ENCODE data around the gene FANCC.

The FANCC gene

GRCh38 chr9:95218773-95219172 lies 98.7 kb downstream of the FANCC start:
- no peak overlapping the region for H3K4me3 ChIP-seq (ENCODE audit: low read length)
- TF ChIP-seq, protein P1, sequence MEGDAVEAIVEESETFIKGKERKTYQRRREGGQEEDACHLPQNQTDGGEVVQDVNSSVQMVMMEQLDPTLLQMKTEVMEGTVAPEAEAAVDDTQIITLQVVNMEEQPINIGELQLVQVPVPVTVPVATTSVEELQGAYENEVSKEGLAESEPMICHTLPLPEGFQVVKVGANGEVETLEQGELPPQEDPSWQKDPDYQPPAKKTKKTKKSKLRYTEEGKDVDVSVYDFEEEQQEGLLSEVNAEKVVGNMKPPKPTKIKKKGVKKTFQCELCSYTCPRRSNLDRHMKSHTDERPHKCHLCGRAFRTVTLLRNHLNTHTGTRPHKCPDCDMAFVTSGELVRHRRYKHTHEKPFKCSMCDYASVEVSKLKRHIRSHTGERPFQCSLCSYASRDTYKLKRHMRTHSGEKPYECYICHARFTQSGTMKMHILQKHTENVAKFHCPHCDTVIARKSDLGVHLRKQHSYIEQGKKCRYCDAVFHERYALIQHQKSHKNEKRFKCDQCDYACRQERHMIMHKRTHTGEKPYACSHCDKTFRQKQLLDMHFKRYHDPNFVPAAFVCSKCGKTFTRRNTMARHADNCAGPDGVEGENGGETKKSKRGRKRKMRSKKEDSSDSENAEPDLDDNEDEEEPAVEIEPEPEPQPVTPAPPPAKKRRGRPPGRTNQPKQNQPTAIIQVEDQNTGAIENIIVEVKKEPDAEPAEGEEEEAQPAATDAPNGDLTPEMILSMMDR (conservative IDR thresholded peaks at IDR 0.05; ENCODE audit: low read length) = no peak
- DNase-seq (ENCODE audit: low read depth) = no peak

GRCh38 chr9:95217936-95218335 lies 99.6 kb downstream of the FANCC start:
- DNase-seq (ENCODE audit: low read depth) = no peak
- H3K4me3 ChIP-seq (ENCODE audit: low read length) = no peak overlapping the region
- TF ChIP-seq, protein P1 (conservative IDR thresholded peaks at IDR 0.05; ENCODE audit: low read length) = no peak

DNA sequence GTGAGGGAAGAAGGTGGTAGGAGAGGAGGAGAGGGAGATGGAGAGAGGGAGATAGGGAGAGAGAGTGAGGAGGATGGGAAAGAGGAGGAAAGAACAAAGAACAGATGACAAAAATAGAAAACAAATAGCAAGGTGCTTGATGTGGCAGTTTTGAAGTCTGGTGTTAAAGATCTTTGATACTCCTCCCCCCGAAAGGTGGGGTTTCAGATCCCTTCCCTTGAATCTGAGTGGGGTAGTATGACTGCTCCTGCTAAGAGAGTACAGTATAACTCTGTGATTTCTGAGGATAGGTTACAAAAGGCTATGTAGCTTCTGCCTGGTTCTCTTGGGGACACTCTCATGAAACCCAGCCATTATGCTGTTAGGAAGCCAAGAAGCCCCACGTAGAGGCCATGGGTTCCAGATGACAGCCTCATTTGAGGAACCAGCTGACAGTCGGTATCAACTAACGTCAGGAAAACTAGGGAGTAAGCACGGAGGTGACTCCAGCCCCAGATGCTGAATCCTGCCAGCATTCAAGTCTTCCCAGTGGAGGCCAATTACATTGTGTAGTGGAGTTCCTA lies 102.1 kb downstream of the FANCC start:
- no peak overlapping the region for H3K4me3 ChIP-seq (ENCODE audit: low read length)
- TF ChIP-seq, protein P1 (conservative IDR thresholded peaks at IDR 0.05; ENCODE audit: low read length) = no peak
- no peak for DNase-seq (ENCODE audit: low read depth)

GRCh38 chr9:95213117-95213516 lies 104.4 kb downstream of the FANCC start:
- no peak for DNase-seq (ENCODE audit: low read depth)
- TF ChIP-seq, protein P1 (conservative IDR thresholded peaks at IDR 0.05; ENCODE audit: low read length) = no peak
- no peak overlapping the region for H3K4me3 ChIP-seq (ENCODE audit: low read length)

- no peak for DNase-seq (ENCODE audit: low read depth)
- H3K4me3 ChIP-seq (ENCODE audit: low read length) = no peak overlapping the region
Observed at GRCh38 chr9:95211028-95211427, 106.5 kb downstream of the FANCC start.

GRCh38 chr9:95207403-95207802 lies 110.1 kb downstream of the FANCC start:
- H3K4me3 ChIP-seq (ENCODE audit: low read length) = no peak overlapping the region
- TF ChIP-seq, protein P1 (conservative IDR thresholded peaks at IDR 0.05; ENCODE audit: low read length) = no peak
- no peak for DNase-seq (ENCODE audit: low read depth)

More at GRCh38 chr9:95211028-95211427, 106.5 kb downstream of the FANCC start:
- TF ChIP-seq, protein P1 (conservative IDR thresholded peaks at IDR 0.05; ENCODE audit: low read length) = no peak

- H3K4me3 ChIP-seq (ENCODE audit: low read length) = peak overlapping the region; percentile 1; the same call in 1 of the 2 replicates
- DNase-seq (ENCODE audit: low read depth) = peak; percentile 83
- TF ChIP-seq, protein P1 (conservative IDR thresholded peaks at IDR 0.05; ENCODE audit: low read length) = no peak
Observed at GRCh38 chr9:95206143-95206542, 111.4 kb downstream of the FANCC start.

Data from AG10803 (cell line).